HG03558 (cell line): ENCODE measurements around the gene KIRREL3.
A peak's percentile ranks its signal among the peaks of the same experiment; 100 is the strongest.
"Not testable (repeated sequence)": the region's sequence is repeated elsewhere in the genome, so short reads cannot be mapped to it uniquely, and the experiment has no call there.

ENCODE experiments used
- ATAC-seq: cut with Tn5 transposase; IDR thresholded peaks from one replicate; pipeline ENCODE4 v1.9.1; 2021; ENCODE audit warnings: moderate number of reproducible peaks; ENCODE audit not compliant: unreplicated experiment; ENCODE audit errors: extremely low read depth

The KIRREL3 gene

DNA sequence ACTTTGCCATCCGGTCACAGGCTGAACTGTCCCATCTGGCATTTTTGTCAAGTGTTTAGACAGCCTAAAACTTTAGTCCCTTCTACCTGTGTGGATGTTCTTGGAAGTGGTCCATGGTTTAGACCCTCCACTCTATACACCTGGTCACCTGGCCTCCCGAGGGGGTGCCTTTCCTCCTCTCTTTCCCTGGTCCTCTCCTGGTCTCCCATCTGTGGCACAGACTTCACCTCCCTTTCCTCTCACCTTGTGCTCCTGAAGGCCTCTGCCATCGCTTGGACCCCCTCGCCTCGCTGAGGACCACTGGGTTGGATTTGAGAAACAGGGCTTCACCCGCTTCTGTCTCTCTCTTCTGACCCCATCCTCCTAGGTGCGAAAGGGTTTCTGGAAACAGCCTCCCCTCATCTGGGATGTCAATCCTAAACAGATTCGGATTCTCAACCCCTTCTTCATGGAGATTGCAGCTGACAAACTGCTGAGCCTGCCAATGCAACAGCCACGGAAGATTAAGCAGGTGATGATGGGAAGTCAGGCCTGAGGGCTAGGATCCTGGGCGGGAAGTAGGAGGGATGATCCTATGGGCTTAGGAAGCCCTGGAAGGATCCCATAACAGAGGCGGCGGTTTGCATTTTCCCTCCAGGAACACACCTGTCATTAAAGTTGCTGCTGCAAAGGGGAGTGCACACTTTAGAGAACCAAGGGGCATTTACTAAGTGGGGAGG, 591.5 kb downstream of the KIRREL3 start:
- ATAC-seq = no peak

DNA sequence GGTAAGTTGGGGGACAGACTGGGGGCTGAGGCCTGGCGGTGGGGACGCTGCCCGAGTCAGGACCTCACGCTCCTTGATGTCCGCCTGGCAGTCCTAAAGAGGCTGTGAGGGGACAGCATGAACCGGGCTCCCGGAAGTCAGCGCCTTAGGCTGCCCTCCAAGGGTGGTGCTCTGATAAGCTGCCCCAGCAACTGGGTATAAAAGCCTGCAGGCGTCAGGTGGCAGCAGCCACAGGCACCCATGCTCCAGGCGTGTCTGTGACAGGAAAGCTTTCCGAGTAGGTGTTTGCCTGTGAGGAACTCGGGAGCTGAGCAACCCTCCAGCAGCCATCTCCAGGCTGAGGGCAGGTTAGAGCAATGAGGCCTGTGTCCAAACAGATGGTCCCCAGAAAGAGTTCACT, 592.1 kb downstream of the KIRREL3 start:
- ATAC-seq = no peak

DNA sequence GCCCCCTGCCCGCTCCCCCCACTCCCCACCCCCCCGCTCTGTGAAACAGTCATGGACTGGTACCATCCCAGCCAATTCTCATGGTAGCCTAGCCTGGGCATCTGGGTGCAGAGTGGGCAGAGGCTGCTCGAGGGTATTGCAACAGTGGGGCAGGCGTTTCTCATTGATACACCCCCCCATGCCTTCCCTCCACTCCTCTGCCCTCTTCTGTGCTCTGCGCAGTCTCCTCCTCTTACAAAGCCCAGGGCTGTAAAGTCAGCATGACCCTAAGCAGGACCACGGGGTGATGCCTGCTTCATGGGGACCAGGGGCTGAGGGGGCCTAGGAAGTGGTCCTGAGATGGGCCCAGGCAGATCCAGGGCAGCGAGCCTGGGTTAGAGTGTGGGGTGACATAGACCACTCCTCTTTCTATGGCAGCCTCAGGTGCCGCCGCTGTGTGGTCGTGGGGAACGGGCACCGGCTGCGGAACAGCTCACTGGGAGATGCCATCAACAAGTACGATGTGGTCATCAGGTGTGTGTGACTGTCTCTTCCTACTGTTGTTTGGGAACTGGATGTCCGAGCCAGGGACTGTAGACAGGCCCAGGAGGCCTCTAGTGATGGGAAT, 592.8 kb downstream of the KIRREL3 start:
- no peak for ATAC-seq

DNA sequence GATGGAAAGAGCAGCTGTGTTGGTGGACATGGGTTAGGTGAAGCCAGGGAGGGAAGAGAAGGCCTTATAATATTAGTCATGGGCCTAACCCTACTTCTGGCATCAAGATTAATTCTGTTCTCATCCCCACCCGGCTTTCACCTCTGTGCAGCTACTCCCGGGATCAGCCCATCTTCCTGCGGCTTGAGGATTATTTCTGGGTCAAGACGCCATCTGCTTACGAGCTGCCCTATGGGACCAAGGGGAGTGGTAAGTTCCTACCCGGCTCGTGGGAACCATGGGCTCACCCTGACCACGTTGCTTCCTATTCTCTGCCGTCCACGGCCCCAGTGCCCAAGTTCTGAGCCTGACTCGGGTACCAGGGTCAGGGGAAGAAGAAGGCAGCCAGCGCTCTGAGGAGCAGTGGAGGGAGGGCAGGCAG, 593.5 kb downstream of the KIRREL3 start:
- no peak for ATAC-seq

DNA sequence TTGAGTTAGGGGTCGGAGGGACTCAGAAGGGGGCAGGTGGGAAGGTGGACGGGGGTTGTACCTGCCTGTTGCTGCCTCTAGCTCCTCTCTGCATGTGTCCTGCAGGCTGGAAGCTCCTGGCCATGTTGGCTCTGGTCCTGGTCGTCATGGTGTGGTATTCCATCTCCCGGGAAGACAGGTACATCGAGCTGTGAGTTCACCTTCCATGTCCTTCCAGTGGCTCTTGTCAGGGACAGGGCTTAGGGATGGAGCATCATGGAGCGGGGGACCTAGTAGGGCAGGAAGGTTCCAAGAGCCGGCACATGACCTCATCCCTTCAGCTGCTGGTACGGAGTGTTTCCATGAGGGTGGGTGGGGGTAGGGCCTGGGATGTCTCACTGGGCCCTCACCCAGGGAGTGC, 594.2 kb downstream of the KIRREL3 start:
- no peak for ATAC-seq

DNA sequence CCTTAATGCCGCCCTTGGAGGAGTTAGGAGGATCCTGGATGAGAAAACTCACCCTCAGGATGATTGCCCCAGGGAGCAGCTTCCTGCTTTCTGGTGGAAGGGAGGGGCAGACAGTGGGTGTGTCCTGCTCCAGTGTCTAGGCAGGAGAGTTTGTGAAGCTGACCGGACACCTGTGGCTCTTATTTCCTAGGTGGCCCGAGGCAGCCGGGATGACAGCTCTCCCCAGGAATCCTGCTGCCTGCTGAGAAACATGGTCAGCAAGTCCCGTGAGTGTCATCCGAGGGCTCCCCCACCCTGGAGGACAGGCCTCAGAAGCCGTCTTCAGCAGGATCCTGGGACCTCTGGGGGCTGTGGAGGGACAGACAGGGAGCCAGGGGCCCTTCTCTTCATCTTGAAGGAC, 594.7 kb downstream of the KIRREL3 start:
- no peak for ATAC-seq

DNA sequence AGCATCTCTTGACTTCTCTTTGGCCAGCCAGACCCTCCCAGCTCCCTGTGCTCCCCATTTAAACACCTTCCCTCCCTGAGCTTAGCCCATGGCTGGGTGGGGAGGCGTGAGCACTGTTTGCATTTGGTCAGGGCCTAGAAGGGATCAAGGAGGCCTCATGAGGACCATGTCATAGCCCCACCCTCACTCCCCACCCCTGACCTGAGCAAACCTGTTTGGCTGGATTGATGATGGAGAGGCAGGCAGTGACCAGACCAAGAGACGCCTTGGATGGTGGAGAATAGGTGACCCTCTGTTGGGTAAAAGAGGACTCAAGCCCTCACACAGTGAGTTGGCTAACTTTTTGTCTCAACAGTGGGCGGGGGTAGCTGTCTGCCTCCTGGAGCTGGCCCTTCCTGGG, 595.2 kb downstream of the KIRREL3 start:
- no peak for ATAC-seq

DNA sequence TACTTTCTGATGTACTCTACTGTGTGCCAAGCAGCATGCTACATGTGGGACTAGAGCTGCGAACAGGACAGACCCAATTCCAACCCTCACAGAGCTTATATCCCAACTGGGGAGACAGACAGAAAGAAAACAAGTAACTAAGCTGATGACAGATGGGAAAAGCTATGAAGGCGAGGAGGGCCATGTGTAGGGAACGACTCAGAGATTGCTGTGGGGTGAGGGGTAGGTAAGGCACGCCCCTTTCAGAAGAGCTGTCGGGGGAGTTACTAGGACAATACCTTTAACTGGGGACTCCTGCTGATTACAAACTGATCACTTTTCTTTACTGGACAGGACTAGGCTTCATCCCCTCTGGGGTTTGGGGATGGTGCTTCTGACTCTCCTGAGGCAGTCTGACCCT, 596.2 kb downstream of the KIRREL3 start:
- no peak for ATAC-seq

DNA sequence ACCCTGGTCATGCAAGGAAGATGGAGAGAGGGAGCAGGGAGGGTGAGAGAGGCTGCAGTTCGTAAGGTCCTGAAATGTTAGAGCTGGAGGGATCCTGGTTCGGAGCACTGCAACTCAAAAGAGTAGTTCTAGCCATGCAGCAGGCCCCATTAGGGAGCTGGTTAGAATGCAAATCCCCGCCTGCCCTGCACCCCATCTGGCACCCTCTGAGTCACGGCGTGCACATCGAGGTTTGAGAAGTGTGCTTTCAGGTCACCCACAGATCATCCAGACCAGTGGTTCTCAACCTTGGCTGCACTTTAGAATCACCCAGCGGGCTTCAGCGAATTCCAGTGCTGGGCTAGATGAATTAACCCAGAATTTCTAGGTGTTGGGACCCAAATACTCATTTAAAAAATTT, 596.9 kb downstream of the KIRREL3 start:
- peak; percentile 98 for ATAC-seq

DNA sequence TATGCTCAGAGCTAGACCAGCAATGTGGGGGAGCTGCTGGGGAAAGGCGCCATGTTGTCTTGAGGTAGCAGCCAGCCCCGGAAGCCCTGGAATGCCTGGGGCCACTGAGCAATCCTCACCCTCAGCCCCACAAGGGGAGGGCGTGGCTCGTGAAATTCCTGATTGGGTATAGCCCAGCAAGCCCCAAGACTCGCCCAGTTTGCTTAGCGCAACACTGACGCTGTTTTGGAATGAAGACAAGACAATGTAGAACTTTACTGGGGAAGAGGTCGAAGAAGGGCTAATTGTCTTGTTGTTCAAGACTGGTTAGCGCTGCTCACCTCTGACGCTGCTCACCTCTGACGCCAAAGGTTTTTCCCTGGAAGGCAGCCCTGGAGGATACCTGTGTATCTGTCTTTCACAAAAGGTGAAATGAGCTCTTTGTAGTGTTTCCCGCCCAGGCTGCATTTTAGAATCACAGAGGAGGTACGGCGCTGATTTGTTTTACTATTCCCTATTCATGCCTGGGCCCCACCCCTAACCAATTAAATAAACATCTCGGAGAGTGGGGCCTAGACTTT, 597.5 kb downstream of the KIRREL3 start:
- no peak for ATAC-seq

DNA sequence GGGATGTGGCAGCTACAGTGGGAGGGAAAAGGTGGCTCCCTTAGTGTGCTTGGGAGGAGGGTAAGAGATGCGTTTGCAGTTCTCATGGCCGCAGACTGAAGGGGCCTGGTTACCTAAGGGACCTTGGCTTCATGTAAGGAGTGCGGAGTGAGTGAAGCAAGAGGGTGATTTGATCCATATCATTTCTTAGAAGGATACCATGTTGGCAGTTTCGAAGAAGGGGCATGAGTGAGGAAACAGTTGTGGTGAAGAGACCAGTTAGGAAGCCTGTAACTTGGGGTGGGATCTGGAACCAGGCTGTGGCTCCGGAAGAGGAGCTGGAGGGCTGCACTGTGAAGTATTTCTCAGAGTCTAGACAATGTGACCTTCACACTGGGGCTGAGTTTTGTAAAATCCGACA, 600.1 kb downstream of the KIRREL3 start:
- ATAC-seq = no peak

DNA sequence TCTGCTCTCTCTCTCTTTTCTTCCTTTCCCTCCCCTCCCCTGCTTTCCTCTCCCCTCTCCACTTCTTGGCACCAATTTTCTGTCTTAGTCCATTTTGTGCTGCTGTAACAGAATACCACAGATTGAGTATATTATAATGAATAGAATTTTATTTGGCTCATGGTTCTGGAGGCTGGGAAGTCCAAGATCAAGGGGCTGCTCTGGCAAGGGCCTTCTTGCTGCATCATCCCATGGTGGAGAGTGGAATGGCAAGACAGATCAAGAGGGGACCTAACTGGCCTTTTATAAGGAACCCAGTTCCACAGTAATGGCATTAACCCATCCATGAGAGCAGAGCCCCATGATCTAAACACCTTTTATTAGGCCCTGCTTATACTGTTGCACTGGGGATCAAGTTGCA, 600.6 kb downstream of the KIRREL3 start:
- ATAC-seq = no peak

DNA sequence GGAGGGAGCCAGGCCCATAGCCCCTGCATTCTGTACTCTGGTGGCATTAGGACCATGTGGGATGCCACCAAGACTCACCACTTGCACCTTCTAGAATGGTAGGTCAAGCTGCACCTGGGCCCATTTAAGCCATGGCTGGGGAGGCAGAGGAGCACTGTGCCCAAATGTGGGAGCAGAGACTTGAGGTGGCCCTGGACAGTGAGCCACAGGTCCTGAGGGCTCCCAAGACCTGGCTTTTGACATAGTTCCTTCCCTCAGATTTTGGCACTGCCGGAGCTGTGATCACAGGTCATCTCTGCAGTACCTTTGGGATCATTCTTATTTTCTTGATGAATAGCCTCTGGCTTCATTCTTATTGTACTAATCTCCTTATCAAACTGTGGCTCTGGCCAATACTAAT, 601.8 kb downstream of the KIRREL3 start:
- no peak for ATAC-seq

DNA sequence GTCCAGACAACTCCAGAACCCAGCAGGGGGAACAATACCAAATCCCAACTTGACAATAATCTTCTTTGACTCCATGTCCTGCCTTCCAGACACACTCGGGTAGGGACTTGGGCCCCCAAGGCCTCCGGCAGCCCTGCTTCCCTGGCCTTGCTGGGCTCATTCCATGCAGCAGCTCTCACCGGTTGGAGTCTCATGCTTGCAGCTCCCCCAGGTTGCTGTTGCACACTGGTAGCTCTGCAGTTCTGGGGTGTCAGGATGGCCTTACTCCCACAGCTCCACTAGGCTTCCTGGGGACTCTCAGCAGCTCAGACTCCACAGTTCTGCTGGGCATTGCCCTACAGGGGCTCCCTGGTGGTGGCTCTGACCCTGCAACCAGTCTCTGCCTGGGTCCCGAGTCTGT, 602.3 kb downstream of the KIRREL3 start:
- no peak for ATAC-seq

DNA sequence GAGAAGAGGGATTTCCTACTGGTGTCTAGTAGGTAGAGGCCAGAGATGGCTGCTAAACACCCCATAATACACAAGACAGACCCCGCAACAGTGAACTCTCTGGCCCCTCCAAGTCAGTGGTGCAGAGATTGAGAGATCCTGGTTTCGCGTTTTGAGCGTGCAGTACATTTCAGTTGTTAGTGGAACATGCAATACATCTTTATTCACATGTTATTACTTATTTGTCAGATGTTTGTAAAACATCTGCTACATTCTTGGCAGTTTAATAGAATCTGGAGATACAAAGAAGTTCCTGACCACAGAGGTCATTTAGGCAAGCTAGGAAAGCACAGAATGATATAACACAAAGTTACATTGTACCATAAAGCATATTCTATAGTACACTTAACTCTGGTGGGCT, 603.6 kb downstream of the KIRREL3 start:
- ATAC-seq = no peak

DNA sequence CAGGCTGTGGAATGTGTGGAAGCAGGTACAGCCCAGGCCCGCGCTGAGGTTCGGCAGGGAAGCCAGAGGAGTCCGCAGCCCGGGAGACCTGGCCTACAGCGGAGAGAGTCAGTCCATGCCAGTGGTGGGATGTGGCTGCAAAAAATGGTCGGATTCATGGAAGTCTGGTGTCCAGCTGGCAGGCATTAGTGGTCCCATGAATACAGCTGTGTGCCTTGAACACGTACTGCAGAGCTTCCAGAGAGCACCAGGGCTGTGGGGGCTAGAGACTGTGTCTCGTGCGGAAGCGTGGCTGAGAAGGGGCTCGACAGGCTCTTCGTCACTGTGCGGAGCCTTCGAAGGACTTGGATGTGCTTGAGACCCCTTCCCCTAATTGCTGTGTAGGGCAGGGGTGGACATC, 604.3 kb downstream of the KIRREL3 start:
- ATAC-seq = not testable (repeated sequence)

DNA sequence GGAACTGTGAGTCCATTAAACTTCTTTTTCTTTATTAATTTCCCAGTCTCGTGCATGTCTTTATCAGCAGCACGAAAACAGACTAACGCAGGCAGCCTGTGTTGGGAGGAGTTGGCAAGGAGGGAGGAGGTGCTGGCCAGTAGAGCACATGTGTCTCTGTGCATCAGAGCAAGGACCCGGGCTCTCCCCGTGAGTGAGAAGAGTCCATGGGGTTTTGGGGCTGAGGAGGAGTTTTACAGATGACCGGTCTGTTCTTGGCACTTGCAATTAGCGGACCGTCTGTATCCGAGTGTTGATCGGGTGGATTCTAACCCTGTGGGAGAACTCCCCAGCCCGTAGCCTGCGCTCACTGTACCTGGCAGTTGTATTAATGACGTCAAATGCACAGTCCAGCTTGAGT, 604.8 kb downstream of the KIRREL3 start:
- not testable (repeated sequence) for ATAC-seq

DNA sequence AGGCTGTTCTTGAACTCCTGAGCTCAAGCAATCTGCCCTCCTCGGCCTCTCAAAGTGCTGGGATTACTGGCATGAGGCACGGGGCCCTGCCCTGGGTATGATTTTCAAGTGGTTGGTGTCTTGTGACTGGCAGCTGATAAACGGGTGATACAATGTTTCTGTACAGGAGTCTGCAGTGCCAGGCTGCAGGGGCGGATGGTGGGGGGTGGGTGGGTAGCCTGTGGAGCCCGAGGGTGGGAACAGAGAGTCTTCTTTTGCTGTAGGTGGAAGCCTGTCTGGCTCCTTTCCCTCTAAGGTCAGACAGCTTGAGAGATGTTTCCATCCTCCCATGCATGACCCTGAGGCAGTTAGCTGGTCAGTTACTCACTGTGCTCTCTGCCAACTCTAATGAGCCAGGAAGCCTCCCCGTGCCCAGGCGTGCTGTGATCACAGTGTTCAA, 605.9 kb downstream of the KIRREL3 start:
- not testable (repeated sequence) for ATAC-seq

DNA sequence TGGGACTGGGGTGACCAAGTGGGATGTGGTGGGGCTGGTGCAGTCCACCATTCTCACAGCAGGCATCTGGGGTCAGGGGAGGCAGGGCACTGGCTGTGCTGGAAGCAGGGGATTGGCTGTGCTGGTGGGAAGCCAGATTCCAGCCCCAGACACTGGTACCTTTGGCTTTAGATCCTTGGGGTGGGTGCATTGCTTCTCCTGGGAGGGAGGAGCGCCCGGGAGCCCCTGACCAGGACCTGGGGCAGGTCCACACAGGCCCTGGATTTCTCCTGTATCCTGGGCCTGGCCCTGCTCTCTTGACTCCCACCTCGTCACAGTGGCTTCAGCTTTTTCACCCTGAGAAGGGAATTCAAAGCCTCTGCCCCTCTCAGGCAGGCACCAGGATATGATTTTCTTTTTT, 606.5 kb downstream of the KIRREL3 start:
- no peak for ATAC-seq

DNA sequence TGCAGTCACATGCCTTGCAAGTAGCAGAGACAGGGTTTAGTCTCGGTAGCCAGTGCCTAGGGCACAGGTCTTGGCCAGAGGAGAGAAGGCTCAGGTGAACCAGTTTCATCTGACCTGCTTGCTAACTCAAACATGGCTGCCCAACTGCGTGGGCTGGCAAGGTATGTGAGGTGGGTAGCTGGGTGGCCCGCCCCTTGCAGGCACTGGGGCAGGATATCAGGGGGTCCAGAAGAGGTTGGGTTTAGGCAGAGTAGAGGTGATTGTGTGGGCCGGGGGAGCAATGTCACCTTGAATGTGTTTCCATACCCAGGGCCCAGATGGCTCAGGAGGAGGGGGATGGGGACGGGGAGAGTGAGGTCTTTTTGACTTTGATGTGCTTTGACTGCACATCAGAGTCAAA, 607.4 kb downstream of the KIRREL3 start:
- ATAC-seq = no peak

DNA sequence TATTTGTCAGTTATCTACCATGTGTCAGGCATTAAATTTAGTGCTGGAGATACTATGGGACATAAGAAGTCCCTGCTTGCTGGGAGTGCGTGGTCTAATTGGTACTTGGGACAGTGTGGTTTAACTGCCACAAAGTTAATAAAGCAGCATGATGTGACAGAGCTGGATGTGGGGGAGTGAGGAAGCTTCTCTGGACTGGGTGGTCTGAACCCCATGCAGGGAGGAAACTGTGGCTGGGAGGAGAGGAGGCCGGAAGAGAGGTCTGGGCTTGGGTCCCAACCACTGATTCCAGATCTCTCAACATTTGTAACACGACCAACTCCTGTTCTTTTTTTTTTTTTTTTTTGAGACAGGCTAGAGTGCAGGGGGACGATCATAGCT, 607.9 kb downstream of the KIRREL3 start:
- no peak for ATAC-seq
